ENCODE measurements around the gene CCSER2. TPM values are rescaled to one million over a fixed set of nuclear protein-coding genes. Genes with fewer than 3 reads are reported as not detected.

Gene CCSER2
- 18.4 and 65.9 TPM in 2 replicates for total RNA-seq

GRCh38 chr10:84328418-84329195, at the start of gene CCSER2:
Gene CCSER2, plus strand, starts transcription at chr10:84328589. Its CDS starts 42,464 bp downstream, at chr10:84371053.

Other genes starting within 250 kb of the CCSER2 start
- 190 and 196 TPM in 2 replicates for gene GHITM, start 189.1 kb upstream of the CCSER2 start, total RNA-seq
- not detected in 2 replicates for gene GPR15LG, start 154.8 kb upstream of the CCSER2 start, total RNA-seq
- gene CDHR1, start 134.1 kb upstream of the CCSER2 start, total RNA-seq = not detected in 2 replicates
- gene LRIT2, start 103.0 kb upstream of the CCSER2 start, total RNA-seq = not detected in 2 replicates
- gene LRIT1, start 87.0 kb upstream of the CCSER2 start, total RNA-seq = not detected in 2 replicates
- gene RGR, start 83.5 kb upstream of the CCSER2 start, total RNA-seq = not detected in 2 replicates

Measured in aortic smooth muscle cell (primary cell).